Effector CD8-positive, alpha-beta T cell (primary cell): ENCODE measurements around the gene CYSTM1.
A peak's percentile ranks its signal among the peaks of the same experiment; 100 is the strongest.
"Not testable (repeated sequence)": the region's sequence is repeated elsewhere in the genome, so short reads cannot be mapped to it uniquely, and the experiment has no call there.

Source experiments
- DNase-seq: peaks from one replicate; lab custom pipeline; 2025; lab: John Stamatoyannopoulos, UW

CYSTM1 gene

GRCh38 chr5:140150201-140150600 lies 24.8 kb upstream of the CYSTM1 start:
- no peak for DNase-seq

DNA sequence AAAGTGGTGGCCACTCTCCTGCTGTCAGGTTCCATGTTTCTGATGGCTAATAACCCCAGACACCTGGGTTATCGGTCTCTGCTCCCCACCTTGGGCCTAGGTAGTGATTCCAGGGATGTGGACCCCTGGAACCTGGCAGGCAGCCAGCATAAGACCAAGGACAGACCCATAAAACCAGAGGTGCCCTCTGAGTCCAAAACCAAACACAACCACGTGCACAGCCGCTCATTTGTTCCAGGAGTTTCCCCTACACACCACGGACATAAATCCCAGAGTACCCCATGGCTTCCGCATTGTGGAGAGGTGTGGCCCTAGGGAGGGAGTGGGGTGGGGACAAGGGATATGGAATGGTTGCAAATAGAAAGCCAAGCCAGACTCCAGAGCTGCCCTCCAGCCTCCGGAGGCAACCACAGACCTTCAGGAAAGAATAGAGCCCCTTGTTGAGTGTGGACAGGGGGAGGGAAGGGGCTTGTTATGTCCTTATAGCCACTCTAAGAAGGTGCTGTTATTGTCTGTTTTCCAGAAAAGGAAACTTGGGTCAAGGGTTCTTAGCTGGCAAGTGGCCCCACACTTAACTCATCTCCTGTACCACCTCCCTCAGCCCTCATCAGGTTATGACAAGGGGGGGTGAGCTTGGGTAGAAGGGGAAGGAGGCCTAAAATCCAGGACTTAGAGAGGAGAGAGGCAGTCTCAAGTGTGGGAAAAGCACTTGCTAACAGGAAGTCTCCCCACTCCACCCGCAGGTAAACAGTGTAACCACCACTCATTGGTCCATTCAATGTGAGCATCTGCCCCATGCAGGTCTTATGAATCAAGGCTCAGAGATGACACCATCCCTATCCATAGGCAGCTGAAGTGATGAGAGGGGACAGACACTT lies 23.6 kb upstream of the CYSTM1 start:
- DNase-seq, result no peak

GRCh38 chr5:140152022-140152999 lies 22.7 kb upstream of the CYSTM1 start:
- DNase-seq, result no peak

- DNase-seq, result no peak
Observed at GRCh38 chr5:140153255-140153654, 21.7 kb upstream of the CYSTM1 start.

GRCh38 chr5:140153905-140154304 lies 21.1 kb upstream of the CYSTM1 start:
- DNase-seq, result no peak

DNA sequence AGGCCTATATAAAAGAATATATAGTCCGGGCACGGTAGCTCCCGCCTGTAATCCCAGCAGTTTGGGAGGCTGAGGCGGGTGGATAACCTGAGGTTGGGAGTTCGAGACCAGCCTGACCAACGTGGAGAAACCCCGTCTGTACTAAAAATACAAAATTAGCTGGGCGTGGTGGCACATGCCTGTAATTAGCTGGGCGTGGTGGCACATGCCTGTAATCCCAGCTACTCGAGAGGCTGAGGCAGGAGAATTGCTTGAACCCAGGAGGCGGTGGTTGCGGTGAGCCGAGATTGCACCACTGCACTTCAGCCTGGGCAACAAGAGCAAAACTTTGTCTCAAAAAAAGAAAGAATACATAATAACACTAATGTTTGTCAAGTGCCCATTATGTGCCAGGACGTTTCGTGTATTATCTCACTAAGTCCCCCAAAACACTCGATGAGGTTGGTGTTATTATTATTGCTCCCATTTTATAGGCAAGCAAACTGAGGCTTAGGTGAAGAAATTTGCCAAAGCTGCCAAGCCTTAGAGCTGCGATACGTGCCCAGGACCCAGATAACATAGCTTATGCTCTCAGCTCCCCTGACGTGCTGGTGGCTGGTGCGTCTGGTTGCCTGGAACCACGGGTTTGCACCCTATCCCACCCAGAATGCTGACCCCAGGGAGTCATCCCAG lies 20.1 kb upstream of the CYSTM1 start:
- DNase-seq, result not testable (repeated sequence)

GRCh38 chr5:140157032-140157781 lies 17.8 kb upstream of the CYSTM1 start:
- DNase-seq, result peak; percentile 80

- DNase-seq, result no peak
Observed at GRCh38 chr5:140159014-140159927, 15.7 kb upstream of the CYSTM1 start.

- no peak for DNase-seq
Observed at GRCh38 chr5:140162275-140162674, 12.7 kb upstream of the CYSTM1 start.

DNA sequence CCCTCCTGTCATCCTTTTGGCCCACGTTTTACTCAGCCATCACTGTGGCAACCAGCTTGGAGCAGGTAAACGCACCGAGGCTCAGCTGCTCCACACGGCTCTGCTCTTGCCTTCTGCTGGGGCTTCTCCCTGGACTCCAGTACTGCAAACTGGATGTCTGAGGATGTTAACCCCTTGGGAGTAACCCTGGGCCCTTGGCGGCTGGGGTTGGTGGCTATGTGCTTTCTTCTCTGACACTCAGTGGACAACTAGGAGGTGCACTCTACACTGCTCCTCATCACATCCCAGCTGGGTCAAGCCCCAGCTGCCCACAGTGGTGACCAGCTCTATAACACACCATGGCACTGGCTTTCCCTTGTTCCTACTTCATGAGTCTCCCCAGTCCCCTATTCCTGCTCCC lies 12.2 kb upstream of the CYSTM1 start:
- no peak for DNase-seq

- no peak for DNase-seq
Observed at GRCh38 chr5:140165101-140165922, 9.7 kb upstream of the CYSTM1 start.

- DNase-seq, result no peak
Observed at GRCh38 chr5:140165923-140166270, 9.1 kb upstream of the CYSTM1 start.

DNA sequence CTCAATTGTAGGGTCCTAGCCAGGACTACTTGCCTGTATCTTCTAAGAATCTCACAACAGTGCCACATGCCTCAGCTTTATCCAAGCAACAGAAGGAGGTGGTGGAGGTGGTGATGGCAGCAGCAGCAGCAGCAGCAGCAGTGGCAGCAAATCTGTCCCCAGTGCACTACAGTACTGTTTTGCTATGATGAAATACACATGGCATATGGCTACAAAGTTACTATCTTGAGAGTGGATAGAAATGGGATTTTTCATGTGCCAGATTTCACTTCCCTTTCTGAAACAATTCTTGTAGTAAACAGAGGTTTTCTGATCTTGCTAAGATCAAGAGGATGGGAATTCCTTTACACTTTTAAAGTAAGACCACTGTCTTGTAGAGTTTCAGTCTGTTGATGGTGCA lies 8.1 kb upstream of the CYSTM1 start:
- DNase-seq, result no peak

- no peak for DNase-seq
Observed at GRCh38 chr5:140168371-140168770, 6.6 kb upstream of the CYSTM1 start.

DNA sequence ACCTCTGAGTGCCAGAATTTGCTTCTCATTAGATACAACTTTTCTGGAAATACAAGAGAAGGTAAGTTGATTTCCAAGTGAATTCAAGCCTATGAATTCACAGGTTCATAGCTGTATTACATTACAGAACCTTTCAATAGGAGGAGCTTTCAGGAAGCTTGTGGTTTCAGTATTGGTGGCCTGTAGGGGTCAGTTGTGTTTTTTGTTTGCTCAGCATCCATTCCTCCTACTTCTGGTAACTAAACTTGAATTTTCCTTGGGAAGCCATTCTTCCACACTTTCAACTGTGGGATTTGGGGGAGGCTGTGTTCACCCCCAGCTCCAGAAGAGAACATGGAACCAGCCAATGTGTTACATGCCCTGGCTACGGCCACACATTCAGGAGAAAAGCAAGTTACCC lies 5.6 kb upstream of the CYSTM1 start:
- DNase-seq, result no peak

DNA sequence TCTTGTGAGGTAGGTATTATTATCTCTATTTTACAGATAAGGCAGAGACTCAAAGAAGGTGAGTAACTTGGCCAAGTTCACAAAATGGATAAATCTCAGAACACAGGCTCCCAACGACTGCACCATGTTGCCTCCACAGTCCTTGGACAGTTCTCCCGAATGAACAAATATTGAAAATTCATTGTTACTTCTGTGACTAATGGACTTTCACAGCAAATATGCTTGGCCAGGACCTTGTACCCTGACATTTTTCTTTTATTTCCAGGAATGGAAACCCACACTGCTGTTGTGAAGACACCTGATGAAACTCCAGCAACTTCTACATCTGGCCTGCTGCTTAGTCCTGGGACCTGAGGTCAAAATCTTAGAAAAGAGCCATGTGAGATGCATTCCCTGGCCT lies 2.5 kb upstream of the CYSTM1 start:
- no peak for DNase-seq

GRCh38 chr5:140174014-140174413 lies 974 bp upstream of the CYSTM1 start:
- no peak for DNase-seq

DNA sequence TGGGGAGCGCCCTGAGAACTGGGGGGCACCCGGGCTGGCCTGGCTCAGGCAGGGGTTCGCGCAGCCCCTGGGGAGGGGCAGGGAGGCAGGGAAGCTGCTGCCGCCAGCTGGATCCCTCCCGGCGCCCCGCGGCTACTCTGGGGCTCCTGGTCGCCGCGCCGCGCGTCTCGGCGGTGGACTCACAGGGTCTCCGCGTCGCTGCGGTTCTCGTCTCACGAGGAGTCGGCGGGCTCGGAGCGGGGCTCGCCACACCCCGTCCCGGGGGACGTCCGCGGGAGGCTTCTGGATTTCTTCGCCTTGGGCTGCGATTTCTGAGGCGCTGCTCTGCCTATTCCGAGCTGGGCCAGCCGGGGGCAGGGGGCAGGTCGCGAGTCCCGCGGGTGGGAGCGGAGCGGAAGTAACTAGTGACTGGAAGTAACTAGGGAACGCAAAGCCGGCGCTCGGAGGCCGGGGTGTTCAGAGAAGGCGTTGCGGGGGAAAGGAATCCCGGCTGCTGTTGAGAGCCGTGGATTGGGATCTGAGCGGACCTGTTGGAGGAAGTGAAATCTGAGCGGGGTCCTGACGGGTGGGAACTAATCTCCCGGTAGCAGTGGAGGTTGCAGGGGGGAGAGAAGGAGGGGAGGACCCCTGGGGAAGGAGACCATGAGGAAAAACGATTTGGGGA lies 511 bp downstream of the CYSTM1 start:
- peak; percentile 46 for DNase-seq

DNA sequence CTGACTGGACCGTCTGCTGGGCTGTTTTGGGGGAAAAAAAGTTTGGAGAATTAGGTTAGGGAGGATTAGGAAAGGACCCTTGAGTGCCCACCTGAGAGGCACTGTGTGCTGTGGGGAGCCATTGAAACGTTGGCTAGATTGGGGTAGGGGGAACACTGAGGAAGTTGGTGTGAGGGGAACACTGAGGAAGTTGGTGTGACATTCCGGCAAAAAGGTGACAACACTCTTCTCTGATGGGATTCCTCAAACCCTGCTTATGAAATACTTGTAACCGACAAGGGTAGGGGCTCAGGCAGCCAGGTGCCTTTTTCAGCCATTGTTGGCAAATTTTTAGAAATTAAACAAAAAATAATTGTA lies 1.0 kb downstream of the CYSTM1 start:
- DNase-seq, result no peak
